ENCODE results near the gene PNRC2. TPM values are rescaled to one million over a fixed set of nuclear protein-coding genes. Genes with fewer than 3 reads are reported as not detected.
A peak's percentile ranks its signal among the peaks of the same experiment; 100 is the strongest.

The PNRC2 gene
- total RNA-seq, 3 donors from 2014 or later (not counting 1 experiment from before 2014, with no cell fraction given) = 124 to 205 (median 180) TPM

DNA sequence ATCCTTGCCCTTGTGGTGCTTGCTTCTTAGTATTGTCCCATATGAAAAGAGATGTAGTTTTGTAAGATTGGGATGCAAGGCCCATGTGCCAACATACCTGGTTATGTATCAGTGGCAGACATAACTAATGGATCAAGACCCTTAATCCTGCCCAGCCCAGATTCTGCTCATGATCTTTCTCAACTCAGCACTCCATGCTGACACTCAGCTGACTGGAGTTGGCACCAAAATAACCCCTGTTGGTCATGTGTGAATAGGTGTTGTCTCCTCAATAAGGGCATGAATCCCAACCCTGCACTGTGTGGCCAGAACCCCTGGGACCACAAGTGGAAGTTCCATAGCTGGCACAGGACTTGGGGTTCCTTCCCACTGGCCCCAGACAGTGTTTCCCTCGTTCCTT is 32.5 kb upstream of the PNRC2 start:
- Mint-ChIP-seq H3K9me3 (no peaks in the 10 kb centered on the region), H3K4me3 (no peak overlapping the region), H3K36me3 (no peaks in the 10 kb centered on the region), H3K27ac (no peak overlapping the region), H3K4me1 (no peaks in the 10 kb centered on the region), H3K27me3 (ENCODE audit: low read depth in 2 of 2) (peaks cover 0 to 6% of the 10 kb centered on the region in 2 donors)
- Histone ChIP-seq H3K27ac (ENCODE audit: low read length) (no peak overlapping the region), H3K4me1 (ENCODE audit: control insufficient read depth, insufficient read depth, low read length) (peaks cover 5% of the 10 kb centered on the region), H3K36me3 (ENCODE audit: control insufficient read depth, insufficient read depth, low read length) (no peaks in the 10 kb centered on the region), H3K27me3 (ENCODE audit: control insufficient read depth, insufficient read depth, low read length) (no peaks in the 10 kb centered on the region), H3K9me3 (ENCODE audit: control insufficient read depth, insufficient read depth, low read length) (no peaks in the 10 kb centered on the region), H3K4me3 (ENCODE audit: low read length) (no peak overlapping the region)
- ATAC-seq = no peak
- 72% methylated on average over 1 of the region's 1 CpG for WGBS (ENCODE audit: insufficient coverage)
- DNase-seq = no peak
- TF ChIP-seq, protein P1, sequence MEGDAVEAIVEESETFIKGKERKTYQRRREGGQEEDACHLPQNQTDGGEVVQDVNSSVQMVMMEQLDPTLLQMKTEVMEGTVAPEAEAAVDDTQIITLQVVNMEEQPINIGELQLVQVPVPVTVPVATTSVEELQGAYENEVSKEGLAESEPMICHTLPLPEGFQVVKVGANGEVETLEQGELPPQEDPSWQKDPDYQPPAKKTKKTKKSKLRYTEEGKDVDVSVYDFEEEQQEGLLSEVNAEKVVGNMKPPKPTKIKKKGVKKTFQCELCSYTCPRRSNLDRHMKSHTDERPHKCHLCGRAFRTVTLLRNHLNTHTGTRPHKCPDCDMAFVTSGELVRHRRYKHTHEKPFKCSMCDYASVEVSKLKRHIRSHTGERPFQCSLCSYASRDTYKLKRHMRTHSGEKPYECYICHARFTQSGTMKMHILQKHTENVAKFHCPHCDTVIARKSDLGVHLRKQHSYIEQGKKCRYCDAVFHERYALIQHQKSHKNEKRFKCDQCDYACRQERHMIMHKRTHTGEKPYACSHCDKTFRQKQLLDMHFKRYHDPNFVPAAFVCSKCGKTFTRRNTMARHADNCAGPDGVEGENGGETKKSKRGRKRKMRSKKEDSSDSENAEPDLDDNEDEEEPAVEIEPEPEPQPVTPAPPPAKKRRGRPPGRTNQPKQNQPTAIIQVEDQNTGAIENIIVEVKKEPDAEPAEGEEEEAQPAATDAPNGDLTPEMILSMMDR (IDR thresholded peaks at IDR 0.05) = no peak
- intact Hi-C loops (cut with micrococcal nuclease) = no loop called here

DNA sequence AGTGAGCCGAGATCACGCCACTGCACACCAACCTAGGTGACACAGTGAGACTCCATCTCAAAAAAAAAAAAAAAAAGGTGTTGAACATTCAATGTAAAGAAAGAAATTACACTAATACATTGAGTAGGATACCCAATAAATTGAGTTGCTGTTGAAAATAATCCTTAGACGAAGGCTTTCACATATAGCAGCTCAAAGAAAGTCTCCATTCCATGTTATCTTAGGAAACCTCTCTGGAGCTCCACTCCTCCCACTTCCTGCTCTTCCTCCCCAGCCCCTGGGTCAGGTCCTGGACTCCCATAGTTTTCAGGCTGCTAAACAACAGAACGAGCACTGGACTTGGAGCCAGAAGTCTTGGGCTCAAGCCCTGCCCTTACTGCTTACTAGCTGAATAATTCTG is 30.8 kb upstream of the PNRC2 start:
- TF ChIP-seq, protein P1 (IDR thresholded peaks at IDR 0.05) = no peak
- ATAC-seq = no peak
- DNase-seq = no peak
- Mint-ChIP-seq H3K36me3 (no peaks in the 10 kb centered on the region), H3K4me1 (no peaks in the 10 kb centered on the region), H3K4me3 (no peak overlapping the region), H3K27me3 (ENCODE audit: low read depth in 2 of 2) (peaks cover 0 to 6% of the 10 kb centered on the region in 2 donors), H3K27ac (no peak overlapping the region), H3K9me3 (no peaks in the 10 kb centered on the region)
- H3K4me3 ChIP-seq (ENCODE audit: low read length) = no peak overlapping the region
- H3K9me3 ChIP-seq (ENCODE audit: control insufficient read depth, insufficient read depth, low read length) = no peaks in the 10 kb centered on the region
- intact Hi-C loops (cut with micrococcal nuclease) = no loop called here
- no peaks in the 10 kb centered on the region for H3K27me3 ChIP-seq (ENCODE audit: control insufficient read depth, insufficient read depth, low read length)
- 83% methylated on average over 4 of the region's 4 CpGs for WGBS (ENCODE audit: insufficient coverage)
- H3K36me3 ChIP-seq (ENCODE audit: control insufficient read depth, insufficient read depth, low read length) = no peaks in the 10 kb centered on the region
- peaks cover 5% of the 10 kb centered on the region for H3K4me1 ChIP-seq (ENCODE audit: control insufficient read depth, insufficient read depth, low read length)
- no peak overlapping the region for H3K27ac ChIP-seq (ENCODE audit: low read length)

DNA sequence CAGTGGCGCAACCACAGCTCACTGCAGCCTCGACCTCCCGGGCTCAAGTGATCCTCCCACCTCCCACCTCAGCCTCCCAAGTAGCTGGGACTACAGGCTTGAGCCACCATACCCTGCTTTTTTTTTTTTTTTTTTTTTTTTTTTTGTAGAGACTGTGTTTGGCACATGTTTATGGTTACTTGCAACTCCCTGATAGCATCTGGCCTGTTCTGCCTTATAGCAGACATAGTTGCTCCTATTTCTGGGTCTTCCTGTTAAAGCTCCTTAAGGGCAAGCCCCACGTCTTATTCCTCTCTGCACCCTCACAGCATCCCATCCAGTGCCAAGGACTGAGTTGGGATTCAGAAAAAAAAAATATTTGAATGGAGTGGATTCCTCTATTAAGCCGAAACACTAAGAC is 29.4 kb upstream of the PNRC2 start:
- ATAC-seq = no peak
- Histone ChIP-seq H3K4me1 (ENCODE audit: control insufficient read depth, insufficient read depth, low read length) (peaks cover 5% of the 10 kb centered on the region), H3K27me3 (ENCODE audit: control insufficient read depth, insufficient read depth, low read length) (no peaks in the 10 kb centered on the region), H3K36me3 (ENCODE audit: control insufficient read depth, insufficient read depth, low read length) (no peaks in the 10 kb centered on the region), H3K27ac (ENCODE audit: low read length) (no peak overlapping the region), H3K4me3 (ENCODE audit: low read length) (no peak overlapping the region), H3K9me3 (ENCODE audit: control insufficient read depth, insufficient read depth, low read length) (no peaks in the 10 kb centered on the region)
- H3K9me3 Mint-ChIP-seq = no peaks in the 10 kb centered on the region
- TF ChIP-seq, protein P1 (IDR thresholded peaks at IDR 0.05) = no peak
- H3K27me3 Mint-ChIP-seq (ENCODE audit: low read depth in 2 of 2) = peaks cover 0 to 6% of the 10 kb centered on the region in 2 donors
- 88% methylated on average over 4 of the region's 5 CpGs for WGBS (ENCODE audit: insufficient coverage)
- no peaks in the 10 kb centered on the region for H3K36me3 Mint-ChIP-seq
- no peak overlapping the region for H3K4me3 Mint-ChIP-seq
- no peak for DNase-seq
- intact Hi-C loops (cut with micrococcal nuclease) = no loop called here
- no peaks in the 10 kb centered on the region for H3K4me1 Mint-ChIP-seq
- no peak overlapping the region for H3K27ac Mint-ChIP-seq

DNA sequence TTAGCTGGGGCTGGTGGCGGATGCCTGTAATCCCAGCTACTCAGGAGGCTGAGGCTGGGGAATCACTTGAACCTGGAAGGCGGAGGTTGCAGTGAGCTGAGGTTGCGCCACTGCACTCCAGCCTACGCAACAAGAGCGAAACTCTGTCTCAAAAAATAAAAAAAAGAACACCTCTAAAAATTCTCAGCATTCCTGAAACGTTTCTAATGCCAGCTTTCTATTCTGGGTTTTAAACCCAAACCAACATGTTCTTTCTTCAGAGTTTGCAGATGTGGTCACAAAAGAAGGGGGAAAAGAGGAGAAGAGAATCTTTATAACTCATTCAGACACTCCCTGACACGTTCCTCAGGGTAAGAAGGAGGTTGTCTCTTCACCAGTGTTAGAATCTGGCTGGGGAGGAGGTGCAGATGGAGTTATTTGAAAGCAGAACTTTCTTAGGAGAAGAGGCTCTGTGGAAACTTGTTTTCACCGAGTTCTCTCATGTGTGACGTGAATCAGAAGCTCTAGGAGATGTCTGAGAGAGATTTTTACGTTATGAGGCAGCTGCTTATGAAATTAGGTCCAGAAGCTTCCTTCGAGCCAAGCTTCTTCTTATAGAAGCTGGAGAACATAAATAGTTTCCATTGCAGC is 28.7 kb upstream of the PNRC2 start:
- no peaks in the 10 kb centered on the region for H3K36me3 ChIP-seq (ENCODE audit: control insufficient read depth, insufficient read depth, low read length)
- H3K4me3 Mint-ChIP-seq = no peak overlapping the region

More for the DNA sequence above, 28.7 kb upstream of the PNRC2 start:
- DNase-seq = no peak
- Mint-ChIP-seq H3K4me1 (no peaks in the 10 kb centered on the region), H3K9me3 (no peaks in the 10 kb centered on the region), H3K36me3 (no peaks in the 10 kb centered on the region), H3K27ac (no peak overlapping the region), H3K27me3 (ENCODE audit: low read depth in 2 of 2) (peaks cover 0 to 6% of the 10 kb centered on the region in 2 donors)
- H3K4me1 ChIP-seq (ENCODE audit: control insufficient read depth, insufficient read depth, low read length) = peaks cover 5% of the 10 kb centered on the region
- TF ChIP-seq, protein P1 (IDR thresholded peaks at IDR 0.05) = no peak
- intact Hi-C loops (cut with micrococcal nuclease) = no loop called here
- no peaks in the 10 kb centered on the region for H3K27me3 ChIP-seq (ENCODE audit: control insufficient read depth, insufficient read depth, low read length)
- 69% methylated on average over 10 of the region's 11 CpGs for WGBS (ENCODE audit: insufficient coverage)
- H3K9me3 ChIP-seq (ENCODE audit: control insufficient read depth, insufficient read depth, low read length) = no peaks in the 10 kb centered on the region
- no peak for ATAC-seq
- H3K4me3 ChIP-seq (ENCODE audit: low read length) = no peak overlapping the region
- peak overlapping the region; percentile 35 for H3K27ac ChIP-seq (ENCODE audit: low read length)
